TTC549 (cell line): ENCODE measurements around the gene DIAPH3.

Experiments used
- FAIRE-seq: peaks from 2 replicates; lab custom pipeline; 2012; peaks lifted over from hg19 to GRCh38; lab: Jason Lieb, UNC

The DIAPH3 gene

GRCh38 chr13:60152114-60152513 lies 11.6 kb downstream of the DIAPH3 start:
- no peak for FAIRE-seq

GRCh38 chr13:60150538-60150937 lies 13.2 kb downstream of the DIAPH3 start:
- FAIRE-seq, result no peak

- no peak for FAIRE-seq
These were observed 14.8 kb downstream of the DIAPH3 start for GRCh38 chr13:60148918-60149317.

- FAIRE-seq, result no peak
These were observed 16.4 kb downstream of the DIAPH3 start for GRCh38 chr13:60147361-60147760.

- no peak for FAIRE-seq
These were observed 17.3 kb downstream of the DIAPH3 start for GRCh38 chr13:60146471-60146870.

- no peak for FAIRE-seq
These were observed 20.0 kb downstream of the DIAPH3 start for GRCh38 chr13:60143775-60144174.

GRCh38 chr13:60139272-60139671 lies 24.5 kb downstream of the DIAPH3 start:
- no peak for FAIRE-seq

- FAIRE-seq, result no peak
These were observed 25.1 kb downstream of the DIAPH3 start for GRCh38 chr13:60138674-60139073.

GRCh38 chr13:60137911-60138560 lies 25.7 kb downstream of the DIAPH3 start:
- no peak for FAIRE-seq

- FAIRE-seq, result no peak
These were observed 28.4 kb downstream of the DIAPH3 start for GRCh38 chr13:60135344-60135743.

GRCh38 chr13:60134376-60134775 lies 29.4 kb downstream of the DIAPH3 start:
- no peak for FAIRE-seq

GRCh38 chr13:60121337-60121687 lies 42.4 kb downstream of the DIAPH3 start:
- FAIRE-seq, result no peak

- no peak for FAIRE-seq
These were observed 43.0 kb downstream of the DIAPH3 start for GRCh38 chr13:60120617-60121336.

- no peak for FAIRE-seq
These were observed 44.9 kb downstream of the DIAPH3 start for GRCh38 chr13:60118696-60119400.

- FAIRE-seq, result no peak
These were observed 49.2 kb downstream of the DIAPH3 start for GRCh38 chr13:60114499-60115028.

- no peak for FAIRE-seq
These were observed 51.0 kb downstream of the DIAPH3 start for GRCh38 chr13:60112771-60113170.

- no peak for FAIRE-seq
These were observed 52.0 kb downstream of the DIAPH3 start for GRCh38 chr13:60111691-60112090.

GRCh38 chr13:60109285-60109684 lies 54.4 kb downstream of the DIAPH3 start:
- FAIRE-seq, result no peak

- FAIRE-seq, result no peak
These were observed 55.1 kb downstream of the DIAPH3 start for GRCh38 chr13:60108589-60108988.

- FAIRE-seq, result no peak
These were observed 63.9 kb downstream of the DIAPH3 start for GRCh38 chr13:60099631-60100420.

GRCh38 chr13:60095300-60095699 lies 68.4 kb downstream of the DIAPH3 start:
- FAIRE-seq, result no peak

- FAIRE-seq, result no peak
These were observed 69.2 kb downstream of the DIAPH3 start for GRCh38 chr13:60094385-60095088.
